HG03280 (cell line): ENCODE measurements around the gene SNRPE.
"Not testable (repeated sequence)": the region's sequence is repeated elsewhere in the genome, so short reads cannot be mapped to it uniquely, and the experiment has no call there.

Experiments
- ATAC-seq: cut with Tn5 transposase; IDR thresholded peaks from one replicate; pipeline ENCODE4 v1.9.1; 2021; ENCODE audit warnings: mild to moderate bottlenecking, moderate library complexity; ENCODE audit not compliant: unreplicated experiment

The SNRPE gene

DNA sequence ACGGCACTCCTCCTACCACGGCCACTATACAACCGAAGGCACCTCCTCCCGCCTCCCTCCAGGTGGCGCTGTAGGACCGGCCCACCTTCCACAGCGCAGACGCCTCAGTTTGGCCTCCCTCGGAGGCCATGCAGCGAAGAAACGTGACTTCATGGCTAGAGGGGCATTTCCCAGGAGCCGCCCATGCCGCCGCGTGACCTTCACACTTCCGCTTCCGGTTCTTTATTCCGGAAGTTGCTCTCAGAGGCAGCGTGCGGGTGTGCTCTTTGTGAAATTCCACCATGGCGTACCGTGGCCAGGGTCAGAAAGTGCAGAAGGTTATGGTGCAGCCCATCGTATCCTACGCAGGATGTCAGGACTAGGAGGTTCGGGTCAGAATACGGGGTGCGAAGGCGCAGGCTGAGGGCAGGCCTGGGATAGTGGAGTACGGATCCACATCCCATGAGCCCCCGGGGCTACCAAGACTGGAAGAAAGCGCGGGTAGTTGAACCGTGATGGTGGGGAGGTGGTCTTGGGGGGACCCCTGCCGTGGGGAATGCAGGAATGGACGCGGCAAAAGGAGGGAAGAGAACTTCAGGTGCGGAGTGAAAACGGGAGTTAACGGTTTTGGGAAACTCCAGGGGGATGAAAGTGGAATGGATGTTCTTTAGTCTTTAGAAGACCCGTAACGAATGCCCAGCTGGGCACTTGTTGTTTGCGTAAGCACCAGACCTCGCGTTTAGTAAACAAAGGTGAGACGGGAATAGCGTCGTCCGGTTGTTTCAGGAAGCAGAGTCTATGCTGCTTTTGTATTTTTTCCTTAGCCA, at the start of gene SNRPE:
TSS of gene SNRPE (plus strand) at position 221 of the 806 bp plus-strand sequence. CDS start at position 282, 61 bp downstream.
- peak; percentile 98 for ATAC-seq

DNA sequence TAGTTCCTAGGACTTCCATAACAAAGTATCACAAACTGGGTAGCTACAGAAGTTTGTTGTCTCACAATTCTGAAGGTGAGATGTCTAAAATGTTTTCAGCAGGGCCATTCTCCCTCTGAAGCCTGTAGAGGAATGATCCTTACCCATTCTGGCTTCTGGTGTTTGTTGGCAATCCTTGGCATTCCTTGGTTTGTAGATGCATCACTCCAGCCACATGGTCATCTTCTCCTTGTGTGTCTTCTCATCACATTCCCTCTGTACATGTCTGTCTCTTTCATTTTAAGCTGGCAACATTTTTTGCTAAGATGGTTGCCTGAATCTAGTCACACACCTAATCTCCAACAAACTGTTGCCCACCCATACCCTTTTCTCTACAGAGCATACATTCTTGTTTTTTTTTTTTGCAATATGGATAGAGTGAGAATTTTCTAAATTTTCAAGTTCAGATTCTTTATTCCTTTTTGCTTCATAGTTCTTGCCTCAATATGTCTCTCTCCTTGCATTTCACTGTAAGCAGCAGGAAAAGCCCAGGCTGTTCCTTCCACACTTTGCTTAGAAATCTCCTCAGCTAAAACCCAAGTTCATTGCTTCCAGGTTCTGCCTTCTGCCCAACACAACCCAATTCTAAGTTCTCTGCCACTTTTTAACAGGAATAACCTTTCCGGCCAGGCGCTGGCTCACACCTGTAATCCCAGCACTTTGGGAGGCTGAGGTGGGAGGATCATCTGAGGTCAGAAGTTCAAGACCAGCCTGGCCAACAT, 47.6 kb upstream of the SNRPE start:
- ATAC-seq, result no peak

DNA sequence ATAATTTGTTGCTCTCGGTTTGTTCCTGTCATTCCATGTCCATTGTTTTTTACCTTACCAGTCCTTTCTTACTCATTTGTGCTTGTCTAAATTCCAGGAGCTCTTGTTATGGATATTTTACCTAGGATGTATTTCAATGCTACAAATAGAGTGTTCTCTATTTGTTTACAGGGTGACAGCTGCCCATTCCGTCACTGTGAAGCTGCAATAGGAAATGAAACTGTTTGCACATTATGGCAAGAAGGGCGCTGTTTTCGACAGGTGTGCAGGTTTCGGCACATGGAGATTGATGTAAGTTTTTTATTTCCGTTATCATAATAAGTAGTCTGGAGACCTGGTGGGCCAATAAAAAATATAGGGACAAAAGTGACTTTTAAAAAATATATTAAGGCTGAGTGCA, 43.0 kb upstream of the SNRPE start:
- no peak for ATAC-seq

DNA sequence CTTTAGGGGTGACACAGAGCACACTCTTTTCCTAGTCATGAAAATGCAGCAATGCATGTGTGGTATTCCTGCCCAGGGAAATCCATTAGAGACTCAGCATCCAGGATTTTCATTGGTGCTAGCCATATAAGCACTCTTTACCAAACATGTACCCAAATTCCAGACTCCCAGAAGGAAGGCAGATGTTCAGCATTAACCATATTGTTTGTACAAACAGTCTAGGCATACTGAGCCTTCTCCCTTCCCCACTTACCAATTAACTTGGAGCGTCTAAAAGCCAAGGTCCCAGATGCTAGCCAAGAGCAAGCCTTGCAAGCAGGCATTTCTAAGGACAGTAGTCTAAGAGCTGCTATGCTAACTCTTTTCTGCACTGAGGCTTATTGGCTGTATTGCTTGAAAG, 38.1 kb upstream of the SNRPE start:
- ATAC-seq, result no peak

DNA sequence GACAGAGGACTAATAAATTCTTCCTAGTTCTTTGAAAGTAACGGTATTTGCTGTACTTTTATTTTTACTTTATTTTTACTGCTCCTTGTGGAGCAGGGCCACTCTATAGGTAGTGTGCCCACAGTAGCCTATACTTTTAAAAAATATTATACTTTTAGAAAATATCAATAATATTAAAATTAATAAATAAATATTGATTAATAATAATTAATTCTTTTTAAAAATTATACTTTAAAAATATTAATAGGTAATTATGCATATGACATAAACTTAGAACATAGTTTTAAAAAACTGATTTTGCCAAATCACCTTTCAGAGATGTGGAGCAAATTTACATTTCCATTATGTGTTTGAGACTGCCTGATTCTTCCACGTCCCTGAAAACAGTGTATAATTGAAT, 35.2 kb upstream of the SNRPE start:
- ATAC-seq, result no peak

DNA sequence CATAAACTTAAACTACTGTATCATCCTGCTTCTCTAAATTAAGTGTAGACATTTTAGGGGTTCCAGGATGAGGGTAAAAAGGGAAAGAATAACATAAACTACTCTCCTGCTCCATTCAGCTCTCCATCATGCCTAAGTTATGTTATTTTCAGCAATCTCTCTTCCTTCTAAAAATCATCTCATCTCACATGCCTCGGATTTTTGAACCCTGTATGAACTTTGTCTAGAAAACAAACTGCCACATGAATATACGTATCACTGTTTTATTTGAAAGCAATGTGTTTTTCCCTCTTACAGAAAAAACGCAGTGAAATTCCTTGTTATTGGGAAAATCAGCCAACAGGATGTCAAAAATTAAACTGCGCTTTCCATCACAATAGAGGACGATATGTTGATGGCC, 33.4 kb upstream of the SNRPE start:
- ATAC-seq, result no peak

DNA sequence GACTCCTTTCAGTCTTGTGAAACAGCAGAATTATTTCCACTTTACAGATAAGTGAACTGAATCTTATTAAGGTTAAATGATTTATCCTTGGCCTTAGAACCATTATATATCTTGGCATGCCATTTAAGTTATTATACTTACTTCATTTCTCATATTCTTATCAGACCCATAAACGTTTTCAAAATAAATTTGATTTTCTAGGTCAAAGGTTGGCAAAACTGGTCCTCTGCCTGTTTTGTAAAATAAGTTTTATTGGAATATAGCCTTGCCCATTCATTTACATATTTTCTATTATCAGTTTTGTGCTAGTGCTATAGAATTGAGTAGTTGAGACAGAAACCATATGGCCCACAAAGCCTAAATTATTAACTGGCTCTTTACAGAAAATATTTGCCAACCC, 32.9 kb upstream of the SNRPE start:
- ATAC-seq, result no peak

DNA sequence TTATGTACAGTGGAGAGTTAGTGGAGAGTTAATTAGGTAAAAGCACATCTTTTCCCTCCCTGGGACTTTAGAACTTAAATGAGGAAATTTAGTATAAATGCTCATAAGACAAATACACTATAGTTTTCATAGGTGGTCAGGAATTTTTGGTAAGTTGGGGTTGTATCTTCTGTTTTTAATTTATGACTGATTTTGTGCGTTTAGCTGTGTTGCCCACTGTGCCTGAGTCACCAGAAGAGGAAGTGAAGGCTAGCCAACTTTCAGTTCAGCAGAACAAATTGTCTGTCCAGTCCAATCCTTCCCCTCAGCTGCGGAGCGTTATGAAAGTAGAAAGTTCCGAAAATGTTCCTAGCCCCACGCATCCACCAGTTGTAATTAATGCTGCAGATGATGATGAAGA, 32.2 kb upstream of the SNRPE start:
- ATAC-seq, result not testable (repeated sequence)

DNA sequence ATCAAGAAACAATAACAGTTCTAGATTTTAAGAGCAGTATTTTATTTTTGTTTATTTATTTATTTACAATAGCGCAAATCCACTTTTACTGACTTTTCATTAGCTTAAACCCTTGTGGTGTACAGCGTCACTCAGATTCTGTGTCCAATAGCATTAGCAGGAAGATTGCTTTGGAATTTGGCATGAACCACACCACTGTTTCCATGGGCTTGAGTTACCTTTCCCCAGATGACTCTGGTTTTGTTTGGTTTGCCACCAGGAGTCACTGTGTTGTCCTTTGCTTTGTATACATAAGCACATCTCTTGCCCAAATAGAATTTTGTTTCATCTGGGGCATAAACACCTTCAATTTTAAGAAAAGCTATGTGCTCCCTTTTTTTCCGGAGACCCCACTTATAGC, 25.9 kb upstream of the SNRPE start:
- no peak for ATAC-seq

DNA sequence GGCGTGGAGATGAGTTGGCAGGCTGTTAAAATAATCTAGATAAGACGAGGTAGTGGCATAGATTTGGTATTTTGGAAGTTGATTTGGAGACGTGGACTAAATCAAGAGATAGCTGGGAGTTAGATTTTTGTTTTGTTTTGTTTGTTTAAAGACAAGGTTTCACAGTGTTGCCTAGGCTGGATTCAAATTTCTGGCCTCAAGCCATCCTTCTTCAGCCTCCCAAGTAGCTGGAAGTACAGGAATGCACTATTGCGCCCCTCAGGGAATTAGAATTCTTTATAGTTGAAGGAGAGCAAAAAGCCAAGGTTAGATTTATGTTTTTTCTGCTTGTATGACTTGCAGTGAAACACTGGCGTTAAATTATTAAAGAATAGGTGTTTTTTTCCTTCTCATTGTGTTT, 22.3 kb upstream of the SNRPE start:
- ATAC-seq, result no peak

DNA sequence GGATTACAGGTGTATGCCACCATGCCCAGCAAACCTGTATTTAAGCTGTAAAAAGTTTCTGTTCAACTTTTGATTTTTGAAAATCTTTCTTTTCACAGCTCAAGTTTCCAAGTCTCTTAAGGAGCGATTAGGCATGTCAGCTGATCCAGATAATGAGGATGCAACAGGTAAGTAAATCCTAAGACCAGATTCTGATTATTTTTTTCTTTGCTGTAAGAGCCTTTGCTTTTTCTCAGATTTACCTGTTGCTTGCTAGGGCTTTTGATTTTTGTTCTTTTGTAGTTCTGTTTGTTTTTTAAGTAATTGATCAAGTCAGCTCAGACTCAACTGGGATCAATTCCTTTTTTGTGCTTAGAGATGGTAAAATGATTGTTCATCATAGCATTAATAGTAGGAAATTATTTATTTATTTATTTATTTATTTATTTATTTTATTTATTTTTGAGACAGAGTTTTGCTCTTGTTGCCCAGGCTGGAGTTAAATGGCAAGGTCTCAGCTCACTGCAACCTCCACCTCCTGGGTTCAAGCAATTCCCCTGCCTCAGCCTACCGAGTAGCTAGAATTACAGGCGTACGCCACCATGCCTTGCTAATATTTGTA, 21.1 kb upstream of the SNRPE start:
- no peak for ATAC-seq

DNA sequence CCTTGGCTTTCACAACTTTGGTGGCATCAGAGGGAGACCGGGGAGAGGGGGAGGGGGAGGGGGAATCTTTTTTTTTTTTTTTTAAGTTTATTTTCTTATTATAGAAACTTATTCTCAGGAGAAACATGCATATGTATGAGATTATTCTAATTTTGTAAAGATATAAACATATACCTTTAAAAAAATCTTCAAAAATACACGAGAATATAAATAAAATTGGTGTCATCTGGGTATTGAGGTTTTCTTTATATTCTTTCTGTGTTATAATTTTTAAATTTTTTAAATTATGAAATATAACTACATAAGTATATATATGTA, 18.9 kb upstream of the SNRPE start:
- no peak for ATAC-seq

DNA sequence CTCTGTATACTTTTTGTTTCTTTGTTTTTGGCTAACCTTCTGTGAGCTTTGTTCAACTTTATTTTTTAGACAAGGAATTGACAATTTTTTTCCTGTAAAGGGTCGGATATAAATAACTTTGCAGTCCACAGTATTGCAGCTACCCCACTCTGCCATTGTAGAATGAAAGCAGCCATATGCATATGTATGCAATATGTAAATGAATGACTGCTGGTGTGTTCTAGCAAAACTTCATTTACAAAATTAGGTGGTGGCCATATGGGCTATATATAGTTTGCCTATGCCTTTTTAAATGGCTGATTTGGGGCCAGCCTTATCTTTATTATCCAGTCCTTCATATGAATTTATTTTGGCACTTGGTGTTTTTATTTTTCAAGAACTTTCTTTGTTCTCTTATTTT, 18.0 kb upstream of the SNRPE start:
- ATAC-seq, result no peak

DNA sequence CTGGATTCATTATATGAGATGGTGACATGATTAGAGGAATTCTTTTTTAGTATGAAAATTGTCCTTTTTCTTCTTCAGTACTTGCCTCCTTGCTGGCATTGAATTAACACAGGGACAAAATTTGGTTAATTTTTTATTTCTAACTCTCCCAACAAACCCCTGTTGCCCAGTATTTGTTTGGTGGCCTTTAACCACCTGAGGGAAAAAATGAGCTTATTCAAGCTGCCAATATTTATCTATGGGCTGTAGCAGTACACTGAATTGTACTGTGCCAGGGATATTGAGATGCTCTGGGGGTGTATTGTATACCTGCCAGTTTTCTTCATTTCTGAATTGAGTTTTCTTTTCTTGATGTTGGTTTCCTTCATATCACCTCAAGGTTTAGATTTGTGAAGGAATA, 8.3 kb upstream of the SNRPE start:
- ATAC-seq, result not testable (repeated sequence)

DNA sequence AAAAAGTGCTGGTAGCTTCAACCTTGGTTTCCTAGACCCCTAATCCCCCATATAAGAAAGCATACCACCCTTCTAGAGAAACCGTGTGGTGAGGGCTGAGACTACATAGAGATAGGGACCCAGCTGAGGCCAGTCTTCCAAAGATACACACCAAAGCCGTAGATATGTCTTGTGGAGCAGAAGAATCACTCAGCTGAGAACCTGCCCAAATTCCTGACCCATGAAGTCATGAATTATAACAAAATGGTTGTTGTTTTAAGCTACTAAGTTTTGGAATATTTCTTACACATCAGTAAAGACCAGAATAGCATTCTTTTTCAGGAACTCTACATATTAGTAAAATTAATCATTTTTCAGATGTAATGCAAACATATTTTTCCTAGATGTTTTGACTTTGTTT, 3.3 kb upstream of the SNRPE start:
- ATAC-seq, result no peak

DNA sequence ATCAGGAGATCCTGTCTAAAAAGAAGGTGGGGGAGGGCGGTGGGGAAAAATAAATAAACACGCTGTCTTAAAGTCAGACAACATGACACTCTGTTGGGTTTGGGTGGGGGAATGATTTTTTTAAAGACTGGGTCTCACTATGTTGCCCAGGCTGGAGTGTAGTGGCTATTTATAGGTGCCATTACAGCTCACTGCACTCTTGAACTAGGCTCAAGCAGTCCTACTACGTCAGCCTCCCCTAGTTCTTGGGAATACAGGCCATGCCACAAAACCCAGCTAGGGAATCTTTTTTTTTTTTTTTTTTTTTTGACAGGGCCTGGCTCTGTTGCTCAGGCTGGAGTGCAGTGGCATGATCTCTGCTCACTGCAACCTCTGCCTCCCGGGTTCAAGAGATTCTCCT, 2.4 kb upstream of the SNRPE start:
- ATAC-seq, result no peak

DNA sequence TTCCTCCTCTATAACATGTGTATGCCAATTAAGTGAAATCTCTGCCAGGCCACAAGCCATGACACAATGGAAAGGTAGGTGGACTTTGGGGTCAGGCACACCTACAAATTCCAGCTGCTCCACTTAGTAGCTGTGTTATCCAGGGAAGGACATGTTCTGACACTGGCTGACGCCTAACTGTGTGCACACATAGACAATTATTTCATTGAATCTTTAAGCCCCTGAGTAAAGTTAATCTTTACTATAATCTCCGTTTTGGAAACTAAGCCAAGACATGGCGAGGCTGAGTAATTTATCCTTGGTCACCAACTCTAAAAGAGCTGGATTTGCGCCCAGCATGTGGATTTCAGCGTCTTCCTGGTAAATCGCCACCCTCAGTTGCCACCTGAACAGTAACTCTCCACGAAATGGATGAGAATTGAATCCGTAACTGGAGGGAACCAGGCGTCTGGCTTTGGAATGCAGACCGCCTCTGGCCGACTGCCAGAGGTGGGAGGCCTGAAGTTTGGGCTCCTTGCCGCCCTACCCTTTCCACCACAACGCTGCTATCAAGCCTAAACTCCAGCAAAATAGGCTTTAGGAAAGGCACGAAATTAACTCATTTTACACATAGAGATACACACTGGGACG, 888 bp upstream of the SNRPE start:
- no peak for ATAC-seq

DNA sequence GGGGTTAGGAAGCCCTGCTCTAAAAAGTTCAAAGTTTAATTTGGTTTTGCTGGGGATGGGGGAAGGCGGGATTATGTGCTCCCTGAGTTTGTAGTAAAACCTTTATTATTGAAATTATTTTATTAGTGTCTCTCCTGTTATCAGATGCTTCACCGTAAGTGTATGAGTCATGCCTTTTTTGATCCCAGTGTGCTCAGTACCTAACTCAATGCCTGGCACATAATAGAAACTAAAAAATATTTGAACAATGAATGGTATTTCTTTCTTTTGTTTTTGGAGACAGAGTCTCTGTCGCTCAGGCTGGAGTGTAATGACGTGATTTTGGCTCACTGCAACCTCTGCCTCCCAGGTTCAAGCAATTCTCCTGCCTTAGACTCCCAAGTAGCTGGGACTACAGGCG, 6.4 kb downstream of the SNRPE start:
- no peak for ATAC-seq

DNA sequence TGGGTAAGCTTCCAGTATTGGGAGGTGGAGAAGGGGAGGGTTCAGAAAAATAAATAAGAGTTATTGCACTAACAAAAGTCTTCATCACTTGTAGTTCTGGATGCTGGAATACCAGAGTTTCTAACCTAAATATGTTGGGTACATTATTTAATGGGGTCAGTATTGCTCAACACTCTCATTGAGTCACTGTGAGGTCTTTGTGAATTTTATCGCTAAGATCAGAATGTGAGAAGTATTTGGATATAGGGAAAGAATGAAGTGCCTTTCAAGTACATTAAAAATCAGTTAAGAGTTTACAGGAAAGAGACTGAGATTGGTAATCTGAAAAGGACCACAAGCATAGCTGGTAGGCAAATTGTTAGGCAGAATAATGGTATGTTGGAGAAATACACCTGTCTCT, 8.8 kb downstream of the SNRPE start:
- ATAC-seq, result no peak

DNA sequence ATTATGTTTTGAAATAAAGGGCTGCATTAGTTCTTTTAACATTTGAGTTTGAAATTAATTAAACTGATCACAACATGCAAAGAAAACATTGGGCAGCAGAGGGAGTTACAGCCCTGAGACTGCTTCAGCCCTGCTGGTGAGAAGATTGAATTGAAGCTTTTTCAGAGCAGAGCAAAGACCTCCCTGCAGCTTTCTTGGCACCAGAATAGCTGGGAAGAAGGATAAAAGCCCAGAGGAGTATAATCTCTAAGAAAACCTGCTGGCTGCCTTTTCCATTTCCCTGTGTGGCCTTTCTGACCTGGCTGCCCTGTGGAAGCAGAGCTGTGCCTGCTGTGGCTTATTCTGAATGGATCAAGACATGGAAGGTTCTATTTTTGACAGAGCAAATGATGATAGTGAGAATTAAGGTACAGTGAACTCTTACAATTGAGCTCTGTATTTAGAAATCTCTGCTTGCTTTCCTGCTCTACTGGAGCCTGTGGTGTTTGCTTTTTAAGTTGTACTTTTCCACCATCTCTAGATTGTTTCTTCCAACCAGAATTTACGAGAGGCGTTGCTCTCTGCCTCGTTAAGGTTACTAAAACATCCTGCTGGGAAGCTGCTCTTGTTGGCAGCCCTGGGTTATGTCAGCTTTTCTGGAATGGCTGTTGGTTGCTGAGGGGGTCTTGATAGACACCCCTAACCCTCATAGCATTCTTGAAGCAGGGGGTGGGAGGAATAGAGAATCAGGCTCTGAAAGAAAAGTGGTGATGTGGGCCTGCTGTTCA, 9.9 kb downstream of the SNRPE start:
- no peak for ATAC-seq

DNA sequence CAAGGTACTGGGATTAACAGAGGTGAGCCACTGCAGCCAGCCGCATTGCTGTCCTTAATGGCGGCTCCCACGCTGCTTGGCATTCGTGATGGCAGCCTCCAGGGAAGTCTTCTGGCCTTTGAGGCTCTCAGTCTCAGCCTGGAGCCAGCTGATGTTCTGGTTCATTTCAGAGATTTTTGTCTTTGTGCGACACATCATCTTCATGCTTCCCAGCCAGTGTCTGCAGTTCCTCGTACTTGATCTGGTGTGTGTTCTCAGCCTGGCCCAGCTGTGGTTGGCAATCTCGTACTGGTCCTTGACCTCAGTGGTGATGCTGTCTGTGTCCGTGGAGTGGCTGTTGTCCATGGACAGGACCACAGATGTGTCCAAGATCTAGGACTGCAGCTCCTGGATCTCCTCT, 11.7 kb downstream of the SNRPE start:
- no peak for ATAC-seq
